Loucy (cell line): Measurements from ENCODE around the gene BCAS1.

Experiments used
- H2AFZ ChIP-seq: fragments of 200-600 bp; sonication (generic); 2 replicates; pipeline ENCODE4 v1.6.0; 2016; ENCODE audit warnings: antibody characterized with exemption, mild to moderate bottlenecking, low read length, moderate library complexity
- H3F3A ChIP-seq: fragments of 200-600 bp; 2 replicates; pipeline ENCODE4 v1.6.0; 2016; ENCODE audit warnings: antibody characterized with exemption, low read depth, mild to moderate bottlenecking
- H3K27me3 ChIP-seq: fragments of 200-600 bp; sonication (generic); 2 replicates; pipeline ENCODE4 v1.6.1; 2014; ENCODE audit warnings: low read length, mild to moderate bottlenecking; ENCODE audit not compliant: insufficient read depth, poor library complexity, severe bottlenecking
- H3K36me3 ChIP-seq: fragments of 200-600 bp; sonication (generic); 2 replicates; pipeline ENCODE4 v1.6.1; 2016; ENCODE audit warnings: low read length; ENCODE audit not compliant: insufficient read depth
- H3K4me1 ChIP-seq: fragments of 200-600 bp; sonication (generic); 2 replicates; pipeline ENCODE4 v1.5.1; 2014; ENCODE audit warnings: low read length, mild to moderate bottlenecking; ENCODE audit not compliant: insufficient read depth, poor library complexity, severe bottlenecking
- H3K4me2 ChIP-seq: fragments of 200-600 bp; sonication (generic); 2 replicates; pipeline ENCODE4 v1.6.0; 2014; ENCODE audit warnings: antibody characterized with exemption, low read length, low read depth, mild to moderate bottlenecking; ENCODE audit not compliant: poor library complexity, severe bottlenecking
- H3K4me3 ChIP-seq: fragments of 200-600 bp; sonication (generic); 2 replicates; pipeline ENCODE4 v1.5.1; 2014; ENCODE audit warnings: low read length, mild to moderate bottlenecking, mixed read lengths; ENCODE audit not compliant: poor library complexity, severe bottlenecking
- H3K79me2 ChIP-seq: fragments of 200-600 bp; sonication (generic); 2 replicates; pipeline ENCODE4 v1.6.1; 2014; ENCODE audit warnings: low read length; ENCODE audit not compliant: insufficient read depth
- H3K9ac ChIP-seq: fragments of 200-600 bp; sonication (generic); 2 replicates; pipeline ENCODE4 v1.6.0; 2014; ENCODE audit warnings: mild to moderate bottlenecking, low read depth, low read length, moderate library complexity; ENCODE audit not compliant: poor library complexity, severe bottlenecking
- H3K9me2 ChIP-seq: fragments of 200-600 bp; sonication (generic); replicated peaks from 2 replicates; pipeline ENCODE4 v1.6.1; 2016; ENCODE audit warnings: low read depth, low read length, mixed read lengths
- H3K9me3 ChIP-seq: fragments of 200-600 bp; sonication (generic); 2 replicates; pipeline ENCODE4 v1.6.1; 2014; ENCODE audit warnings: mild to moderate bottlenecking, antibody characterized with exemption, low read length, low read depth; ENCODE audit not compliant: insufficient read depth
- H4K20me1 ChIP-seq: fragments of 200-600 bp; sonication (generic); 2 replicates; pipeline ENCODE4 v1.6.0; 2014; ENCODE audit warnings: antibody characterized with exemption, low read length, mild to moderate bottlenecking; ENCODE audit not compliant: insufficient read depth, poor library complexity, severe bottlenecking
- CTCF ChIP-seq: fragments of 200-600 bp; sonication (generic); conservative IDR thresholded peaks from 2 replicates; pipeline ENCODE4 v1.5.1; 2014; ENCODE audit warnings: mild to moderate bottlenecking, antibody characterized with exemption, low read length
- EZH2phosphoT487 ChIP-seq: fragments of 200-600 bp; IDR thresholded peaks from 2 replicates; pipeline ENCODE4 v1.6.1; 2018; ENCODE audit warnings: antibody characterized with exemption, mild to moderate bottlenecking, moderate library complexity, borderline replicate concordance

The BCAS1 gene

DNA sequence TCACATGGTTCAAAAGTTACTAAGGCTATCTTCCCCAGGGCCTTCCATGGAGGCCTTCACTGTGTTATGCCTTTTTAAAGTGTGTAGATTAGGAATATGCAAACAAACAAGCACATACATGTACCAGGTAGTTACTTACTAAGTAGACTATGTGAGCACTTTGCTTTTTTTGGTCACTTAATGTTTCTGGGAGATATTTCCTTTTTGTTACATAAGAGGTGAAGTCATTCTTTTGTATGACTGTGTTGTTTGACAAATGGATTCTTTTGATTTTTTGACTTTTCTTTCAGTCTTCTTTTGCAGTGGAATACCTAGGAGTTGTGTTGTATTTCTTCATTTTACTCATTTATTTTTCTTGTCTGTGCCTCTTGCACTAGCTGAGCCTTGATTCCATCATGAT lies 39.6 kb upstream of the BCAS1 start:
- H4K20me1 ChIP-seq = no peaks in the 10 kb centered on the region
- H3K9ac ChIP-seq = no peak overlapping the region
- no peak overlapping the region for H3K4me2 ChIP-seq
- H3K9me3 ChIP-seq = no peaks in the 10 kb centered on the region
- no peaks in the 10 kb centered on the region for H3K79me2 ChIP-seq
- no peak overlapping the region for H2AFZ ChIP-seq
- H3K27me3 ChIP-seq = no peaks in the 10 kb centered on the region
- TF ChIP-seq EZH2phosphoT487 (no peak), CTCF (no peak)
- no peaks in the 10 kb centered on the region for H3K36me3 ChIP-seq
- H3K9me2 ChIP-seq = no peaks in the 10 kb centered on the region
- no peak overlapping the region for H3K4me3 ChIP-seq
- no peaks in the 10 kb centered on the region for H3K4me1 ChIP-seq
- H3F3A ChIP-seq = no peaks in the 10 kb centered on the region

DNA sequence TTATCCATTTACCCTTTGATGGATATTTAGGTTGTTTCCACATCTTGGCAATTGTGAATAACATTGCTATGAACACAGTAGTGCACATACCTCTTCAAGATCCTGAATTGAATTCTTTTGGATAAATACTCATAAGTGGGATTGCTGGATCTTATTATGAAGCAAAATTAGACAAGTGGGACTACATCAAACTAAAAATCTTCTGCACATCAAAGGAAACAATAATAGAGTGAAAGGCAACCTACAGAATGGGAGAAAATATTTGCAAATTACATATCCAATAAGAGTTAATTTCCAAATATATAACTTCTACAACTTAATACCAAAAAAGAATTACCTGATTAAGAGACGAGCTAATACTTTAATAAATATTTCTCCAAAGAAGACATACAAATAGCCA lies 38.4 kb upstream of the BCAS1 start:
- no peaks in the 10 kb centered on the region for H3K36me3 ChIP-seq
- H3K79me2 ChIP-seq = no peaks in the 10 kb centered on the region
- H3K9ac ChIP-seq = no peak overlapping the region
- no peaks in the 10 kb centered on the region for H3K4me1 ChIP-seq
- no peaks in the 10 kb centered on the region for H3F3A ChIP-seq
- H3K9me2 ChIP-seq = no peaks in the 10 kb centered on the region
- H3K4me2 ChIP-seq = no peak overlapping the region
- TF ChIP-seq EZH2phosphoT487 (no peak), CTCF (no peak)
- no peaks in the 10 kb centered on the region for H4K20me1 ChIP-seq
- H3K27me3 ChIP-seq = no peaks in the 10 kb centered on the region
- no peak overlapping the region for H2AFZ ChIP-seq
- no peaks in the 10 kb centered on the region for H3K9me3 ChIP-seq
- no peak overlapping the region for H3K4me3 ChIP-seq

- TF ChIP-seq EZH2phosphoT487 (no peak), CTCF (no peak)
- Histone ChIP-seq H3K79me2 (no peaks in the 10 kb centered on the region), H3F3A (no peaks in the 10 kb centered on the region), H3K4me2 (no peak overlapping the region), H3K9ac (no peak overlapping the region), H3K9me3 (no peaks in the 10 kb centered on the region), H2AFZ (0 out of 2 replicates have a peak overlapping the region, but pooled peaks have one; percentile 10), H3K36me3 (no peaks in the 10 kb centered on the region), H3K4me3 (no peak overlapping the region), H4K20me1 (no peaks in the 10 kb centered on the region), H3K27me3 (no peaks in the 10 kb centered on the region), H3K4me1 (no peaks in the 10 kb centered on the region), H3K9me2 (no peaks in the 10 kb centered on the region)
Measured at GRCh38 chr20:54108326-54108642, 37.9 kb upstream of the BCAS1 start.
